Measurements from ENCODE around the gene PEA15.

Gene PEA15

GRCh38 chr1:160208557-160209320, 3.6 kb downstream of the PEA15 start:
- no peak for DNase-seq (ENCODE audit: low spot score)

GRCh38 chr1:160209321-160210046, 4.3 kb downstream of the PEA15 start:
- no peak for DNase-seq (ENCODE audit: low spot score)

GRCh38 chr1:160210561-160210960, 5.4 kb downstream of the PEA15 start:
- DNase-seq (ENCODE audit: low spot score): no peak

- no peak for DNase-seq (ENCODE audit: low spot score)
Measured at GRCh38 chr1:160211046-160211790, 6.0 kb downstream of the PEA15 start.

- DNase-seq (ENCODE audit: low spot score): no peak
Measured at GRCh38 chr1:160214481-160215140, 9.4 kb downstream of the PEA15 start.

- DNase-seq (ENCODE audit: low spot score): no peak
Measured at GRCh38 chr1:160216301-160216700, 11.1 kb downstream of the PEA15 start.

- no peak for DNase-seq (ENCODE audit: low spot score)
Measured at GRCh38 chr1:160217481-160218051, 12.4 kb downstream of the PEA15 start.

- DNase-seq (ENCODE audit: low spot score): no peak
Measured at GRCh38 chr1:160219062-160219929, 14.1 kb downstream of the PEA15 start.

- DNase-seq (ENCODE audit: low spot score): no peak
Measured at GRCh38 chr1:160220301-160220700, 15.1 kb downstream of the PEA15 start.

- DNase-seq (ENCODE audit: low spot score): no peak
Measured at GRCh38 chr1:160221089-160221488, 15.9 kb downstream of the PEA15 start.

GRCh38 chr1:160222546-160222945, 17.4 kb downstream of the PEA15 start:
- DNase-seq (ENCODE audit: low spot score): no peak

GRCh38 chr1:160224606-160225005, 19.4 kb downstream of the PEA15 start:
- no peak for DNase-seq (ENCODE audit: low spot score)

GRCh38 chr1:160225345-160225744, 20.2 kb downstream of the PEA15 start:
- DNase-seq (ENCODE audit: low spot score): no peak

GRCh38 chr1:160226623-160227022, 21.4 kb downstream of the PEA15 start:
- no peak for DNase-seq (ENCODE audit: low spot score)

GRCh38 chr1:160227034-160227433, 21.9 kb downstream of the PEA15 start:
- DNase-seq (ENCODE audit: low spot score): no peak

- DNase-seq (ENCODE audit: low spot score): no peak
Measured at GRCh38 chr1:160227561-160227960, 22.4 kb downstream of the PEA15 start.

GRCh38 chr1:160228431-160228830, 23.2 kb downstream of the PEA15 start:
- no peak for DNase-seq (ENCODE audit: low spot score)

- no peak for DNase-seq (ENCODE audit: low spot score)
Measured at GRCh38 chr1:160232911-160233310, 27.7 kb downstream of the PEA15 start.

GRCh38 chr1:160236806-160237205, 31.6 kb downstream of the PEA15 start:
- DNase-seq (ENCODE audit: low spot score): no peak

- DNase-seq (ENCODE audit: low spot score): no peak
Measured at GRCh38 chr1:160237558-160237957, 32.4 kb downstream of the PEA15 start.

GRCh38 chr1:160238408-160238807, 33.2 kb downstream of the PEA15 start:
- no peak for DNase-seq (ENCODE audit: low spot score)

Measured in left forelimb (tissue), 1 donor.